AG08395 (cell line): ENCODE data around the gene CCM2.
"Not testable (repeated sequence)": the region's sequence is repeated elsewhere in the genome, so short reads cannot be mapped to it uniquely, and the experiment has no call there.

ENCODE experiments used
- DNase-seq: peaks from one replicate; pipeline ENCODE4 v3.0.0; 2012; ENCODE audit warnings: mixed read lengths, low spot score

CCM2 gene

GRCh38 chr7:45034710-45035109 is 34.7 kb downstream of the CCM2 start:
- not testable (repeated sequence) for DNase-seq

GRCh38 chr7:45035371-45035770 is 35.4 kb downstream of the CCM2 start:
- DNase-seq: no peak

- no peak for DNase-seq
These were observed 35.9 kb downstream of the CCM2 start for GRCh38 chr7:45035893-45036292.

- DNase-seq: no peak
These were observed 36.3 kb downstream of the CCM2 start for GRCh38 chr7:45036317-45036716.

GRCh38 chr7:45036796-45037195 is 36.8 kb downstream of the CCM2 start:
- no peak for DNase-seq

GRCh38 chr7:45037876-45038275 is 37.9 kb downstream of the CCM2 start:
- no peak for DNase-seq

- no peak for DNase-seq
These were observed 39.1 kb downstream of the CCM2 start for GRCh38 chr7:45039106-45039505.

- no peak for DNase-seq
These were observed 44.3 kb downstream of the CCM2 start for GRCh38 chr7:45044338-45044737.

GRCh38 chr7:45048748-45049147 is 48.7 kb downstream of the CCM2 start:
- DNase-seq: no peak

- no peak for DNase-seq
These were observed 50.2 kb downstream of the CCM2 start for GRCh38 chr7:45050198-45050597.

GRCh38 chr7:45052011-45052410 is 52.0 kb downstream of the CCM2 start:
- DNase-seq: no peak

GRCh38 chr7:45053401-45053800 is 53.4 kb downstream of the CCM2 start:
- DNase-seq: no peak

GRCh38 chr7:45053941-45054340 is 53.9 kb downstream of the CCM2 start:
- DNase-seq: no peak

- DNase-seq: no peak
These were observed 54.4 kb downstream of the CCM2 start for GRCh38 chr7:45054442-45054841.

GRCh38 chr7:45055016-45055415 is 55.0 kb downstream of the CCM2 start:
- no peak for DNase-seq

GRCh38 chr7:45055594-45056219 is 55.7 kb downstream of the CCM2 start:
- no peak for DNase-seq

GRCh38 chr7:45057878-45058277 is 57.9 kb downstream of the CCM2 start:
- DNase-seq: no peak

GRCh38 chr7:45060295-45060694 is 60.3 kb downstream of the CCM2 start:
- no peak for DNase-seq

GRCh38 chr7:45061352-45061751 is 61.4 kb downstream of the CCM2 start:
- no peak for DNase-seq

- no peak for DNase-seq
These were observed 61.9 kb downstream of the CCM2 start for GRCh38 chr7:45061806-45062425.

GRCh38 chr7:45064047-45064725 is 64.2 kb downstream of the CCM2 start:
- DNase-seq: no peak

GRCh38 chr7:45065031-45065995 is 65.3 kb downstream of the CCM2 start:
- no peak for DNase-seq
